GM18870 (cell line): ENCODE results near the gene TAF13.
"Not testable (repeated sequence)": the region's sequence is repeated elsewhere in the genome, so short reads cannot be mapped to it uniquely, and the experiment has no call there.

Experiments
- ATAC-seq: cut with Tn5 transposase; IDR thresholded peaks from one replicate; pipeline ENCODE4 v1.9.1; 2021; ENCODE audit warnings: moderate library complexity; ENCODE audit not compliant: unreplicated experiment

Gene TAF13

DNA sequence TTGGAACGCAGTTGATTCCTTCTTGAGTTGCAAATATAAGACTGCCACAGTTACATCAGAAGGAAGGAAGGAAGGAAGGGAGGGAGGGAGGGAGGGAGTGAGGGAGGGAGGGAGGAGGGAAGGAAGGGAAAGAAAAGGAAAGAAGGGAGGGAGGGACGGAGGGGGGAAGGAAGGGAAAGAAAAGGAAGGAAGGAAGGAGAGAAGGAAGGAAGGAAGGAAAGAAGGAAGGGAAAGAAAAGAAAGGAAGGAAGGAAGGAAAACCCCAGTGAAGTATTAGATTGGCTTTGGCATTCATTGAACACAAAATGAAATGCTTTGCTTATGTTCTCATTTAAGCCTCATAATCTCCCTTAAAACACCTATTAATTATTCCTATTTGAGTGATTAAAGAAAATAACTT lies 27.5 kb downstream of the TAF13 start:
- ATAC-seq, result no peak

DNA sequence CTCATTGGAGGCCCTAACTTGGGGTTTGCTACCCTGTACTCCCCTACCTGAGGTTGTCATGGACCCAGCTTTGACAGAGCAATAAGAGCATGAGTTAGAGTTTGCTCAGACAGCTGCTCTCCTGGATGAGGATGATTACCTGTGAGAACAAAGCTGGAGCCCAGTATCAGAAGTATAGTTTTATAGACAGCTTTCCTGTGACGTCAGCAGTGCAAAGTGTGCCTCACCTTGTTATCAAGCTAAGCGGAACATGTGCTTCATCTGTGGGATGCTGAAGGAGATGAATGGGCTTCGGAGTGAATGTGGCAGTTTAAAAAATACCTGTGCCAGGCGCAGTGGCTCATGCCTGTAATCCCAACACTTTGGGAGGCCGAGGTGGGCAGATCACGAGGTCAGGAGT lies 28.5 kb downstream of the TAF13 start:
- no peak for ATAC-seq

DNA sequence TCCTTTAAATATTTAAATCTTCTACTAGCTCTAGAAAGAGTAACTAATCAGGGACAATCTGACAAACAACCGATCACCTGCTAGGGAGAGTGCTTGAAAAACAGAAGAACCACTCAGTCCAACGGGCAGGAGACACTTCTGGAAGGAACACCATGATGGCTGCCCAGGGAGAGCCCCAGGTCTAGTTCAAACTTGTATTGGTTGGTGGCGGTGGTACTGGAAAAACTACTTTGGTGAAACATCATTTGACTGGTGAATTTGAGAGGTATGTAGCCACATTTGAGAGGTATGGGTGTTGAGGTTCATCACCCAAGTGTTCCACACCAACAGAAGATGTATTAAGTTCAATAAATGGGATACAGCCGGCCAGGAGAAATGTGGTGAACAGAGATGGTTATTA lies 29.1 kb downstream of the TAF13 start:
- ATAC-seq, result no peak

DNA sequence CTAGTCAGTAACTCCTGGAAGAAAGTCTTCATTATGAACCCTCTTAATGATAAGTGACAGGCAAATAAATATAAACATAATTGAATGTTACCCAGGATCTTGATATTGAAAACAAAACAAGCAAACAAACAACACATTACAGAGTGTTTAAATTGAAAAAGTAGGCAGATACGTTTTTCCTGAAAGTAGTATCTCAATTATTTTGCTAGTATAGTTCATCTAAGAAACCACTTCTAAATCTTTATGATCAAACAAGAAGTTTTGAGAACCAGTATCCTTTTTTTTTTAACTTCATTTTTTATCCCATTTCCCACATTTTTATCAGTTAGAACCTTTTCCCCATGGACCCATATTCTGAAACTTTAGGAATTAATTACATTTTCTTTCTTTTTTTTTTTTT lies 30.2 kb downstream of the TAF13 start:
- ATAC-seq, result no peak

DNA sequence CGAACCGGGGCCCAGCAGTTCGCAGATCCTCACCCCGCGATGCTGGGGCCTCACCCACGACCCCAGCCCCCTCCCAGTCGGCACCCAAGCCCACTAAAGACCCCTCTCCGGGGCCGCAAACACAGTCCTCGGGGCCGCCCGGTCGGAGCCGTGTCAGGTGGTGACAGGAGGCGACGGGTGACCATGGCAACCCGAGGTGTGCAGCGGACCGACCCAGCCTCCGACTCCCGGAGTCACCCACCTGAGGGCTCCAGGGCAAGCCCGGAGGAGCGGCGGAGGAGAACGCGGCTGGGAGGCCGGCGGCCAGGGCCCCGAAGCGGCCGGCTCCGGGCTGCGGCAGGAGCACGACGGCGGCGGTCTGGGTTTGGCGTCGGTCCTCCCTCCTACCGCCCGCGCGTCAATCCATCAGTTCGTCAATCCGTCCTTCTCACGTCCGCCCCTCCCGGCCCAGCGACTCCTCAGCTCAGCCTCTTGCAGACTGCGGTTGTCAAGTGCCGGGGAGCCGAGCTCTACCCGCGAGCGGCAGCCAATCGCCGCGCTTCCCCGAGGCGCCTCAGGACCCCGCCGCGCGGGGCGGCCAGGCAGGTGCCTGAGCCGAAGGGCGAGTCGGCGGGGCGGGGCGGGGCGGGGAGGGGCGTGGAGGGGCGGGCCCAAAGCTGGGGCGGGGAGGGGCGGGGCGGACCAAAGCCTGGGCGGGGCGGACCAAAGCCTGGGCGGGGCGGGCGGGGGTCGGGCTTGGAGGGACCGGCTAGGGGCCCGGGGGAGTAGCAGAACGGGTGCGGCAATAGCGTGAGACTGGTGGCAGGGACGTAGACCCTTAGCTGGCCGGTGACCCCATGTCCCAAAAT lies 34.0 kb downstream of the TAF13 start, which contains the start of gene WDR47:
Gene WDR47 (minus strand): TSS at position 482 of the 848 bp plus-strand sequence. CDS start 18,590 bp downstream, outside the sequence.
- ATAC-seq, result peak; percentile 87

DNA sequence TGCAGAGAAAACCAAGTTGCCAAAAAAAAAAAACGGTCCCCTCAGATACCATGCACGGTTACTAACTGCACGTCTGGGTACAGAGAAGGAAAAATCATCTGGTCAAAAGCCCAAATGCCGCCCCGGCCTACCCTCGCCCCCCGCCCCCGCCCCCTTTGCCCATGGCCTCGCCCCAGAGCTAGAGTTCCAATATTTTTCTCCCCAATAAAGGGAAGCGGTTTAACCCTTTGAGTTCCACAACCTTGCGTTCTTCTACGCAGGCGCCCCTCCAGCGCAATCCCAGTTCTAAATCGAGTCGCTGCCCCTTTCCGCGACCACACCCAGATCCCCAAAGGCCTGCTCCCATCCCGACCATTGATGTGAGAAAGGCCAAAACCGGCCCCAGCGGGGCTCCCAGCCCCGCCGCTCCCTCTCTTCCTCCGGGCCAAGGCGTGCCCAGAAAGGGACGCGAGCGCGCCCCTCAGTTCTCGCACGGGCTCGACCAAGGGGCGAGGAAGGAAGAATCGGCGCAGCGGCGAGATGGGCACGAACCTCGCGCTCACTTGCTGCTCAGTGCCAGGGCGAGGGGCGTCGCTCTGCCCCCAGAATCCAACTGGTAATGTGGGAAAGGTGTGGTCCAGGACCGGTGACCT lies 34.7 kb downstream of the TAF13 start:
- ATAC-seq, result peak; percentile 22

DNA sequence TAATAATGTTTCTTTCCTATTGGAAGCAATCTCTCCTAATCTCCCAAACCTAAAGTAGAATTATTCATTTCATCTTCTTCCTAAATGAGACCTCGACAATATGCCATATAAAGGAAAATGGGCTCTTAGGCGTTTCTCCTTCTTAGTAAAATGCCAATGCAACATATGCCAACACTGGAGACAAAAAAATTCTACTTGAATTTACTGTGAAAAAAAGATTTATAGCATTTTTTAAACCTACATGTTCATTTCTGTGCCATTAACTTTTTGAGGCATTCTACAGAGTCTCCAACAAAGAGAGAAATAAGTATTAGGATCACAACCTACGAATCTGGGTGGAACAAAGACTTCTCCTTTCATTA lies 35.2 kb downstream of the TAF13 start:
- ATAC-seq, result no peak

DNA sequence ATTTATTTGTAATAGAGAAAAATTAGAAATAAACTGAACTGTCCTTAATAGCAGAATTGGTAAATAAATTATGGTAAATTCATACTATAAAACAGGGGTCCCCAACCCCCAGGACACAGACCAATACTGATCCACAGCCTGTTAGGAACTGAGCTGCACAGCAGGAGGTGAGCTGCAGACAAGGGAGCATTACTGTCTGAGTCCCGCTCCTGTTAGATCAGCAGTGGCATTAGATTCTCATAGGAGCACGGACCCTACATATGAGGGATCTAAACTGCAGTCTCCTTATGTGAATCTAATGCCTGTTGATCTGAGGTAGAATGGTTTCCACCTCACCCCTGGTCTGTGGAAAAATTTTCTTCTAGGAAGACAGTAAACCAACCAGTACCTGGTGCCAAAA lies 41.4 kb downstream of the TAF13 start:
- ATAC-seq, result no peak

DNA sequence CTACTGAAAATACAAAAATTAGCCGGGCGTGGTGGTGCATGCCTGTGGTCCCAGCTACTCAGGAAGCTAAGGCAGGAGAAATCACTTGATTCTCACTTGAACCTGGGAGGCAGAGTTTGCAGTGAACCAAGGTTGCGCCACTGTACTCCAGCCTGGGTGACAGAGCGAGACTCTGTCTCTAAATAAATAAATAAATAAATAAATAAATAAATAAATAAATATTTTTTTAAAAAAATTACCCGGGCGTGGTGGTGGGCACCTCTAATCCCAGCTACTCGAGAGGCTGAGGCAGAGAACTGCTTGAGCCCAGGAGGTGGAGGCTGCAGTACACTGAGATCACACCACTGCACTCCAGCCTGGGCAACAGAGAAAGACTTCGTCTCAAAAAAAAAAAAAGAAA lies 46.3 kb downstream of the TAF13 start:
- ATAC-seq, result not testable (repeated sequence)

DNA sequence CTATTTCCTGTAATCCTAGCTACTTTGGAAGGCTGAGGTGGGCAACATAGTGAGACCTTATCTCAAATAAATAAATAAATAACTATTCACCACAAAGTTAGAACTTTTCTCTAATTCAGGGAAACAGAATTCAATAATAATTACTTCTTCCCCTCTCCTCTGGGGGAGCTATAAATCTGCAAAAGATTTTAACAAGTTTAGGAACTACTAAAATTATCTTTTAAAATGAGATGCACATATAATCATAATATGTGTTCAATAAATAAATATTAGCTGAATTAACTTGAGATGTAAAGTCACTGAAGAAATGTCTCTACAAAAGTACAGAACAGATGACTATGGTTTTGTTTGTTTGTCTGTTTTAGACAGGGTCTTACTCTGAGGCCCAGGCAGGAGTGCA lies 48.0 kb downstream of the TAF13 start:
- no peak for ATAC-seq

DNA sequence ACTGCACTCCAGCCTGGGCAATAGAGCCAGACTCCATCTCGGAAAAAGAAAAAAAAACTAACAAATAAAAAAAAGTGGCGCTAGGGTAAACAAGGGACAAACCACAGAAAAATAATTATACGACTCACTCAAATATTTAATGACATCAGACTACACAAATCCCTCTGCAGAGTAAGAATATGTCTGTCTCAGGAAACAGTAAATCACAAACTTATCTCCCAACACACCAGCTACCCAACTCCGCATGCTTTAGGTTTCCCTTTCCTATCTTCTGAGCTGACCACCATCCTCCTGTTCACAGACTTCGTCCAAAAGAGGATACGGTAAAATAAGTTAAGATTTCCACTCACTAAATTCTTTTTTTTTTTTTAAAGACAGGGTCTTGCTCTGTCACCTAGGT lies 50.1 kb downstream of the TAF13 start:
- ATAC-seq, result no peak

DNA sequence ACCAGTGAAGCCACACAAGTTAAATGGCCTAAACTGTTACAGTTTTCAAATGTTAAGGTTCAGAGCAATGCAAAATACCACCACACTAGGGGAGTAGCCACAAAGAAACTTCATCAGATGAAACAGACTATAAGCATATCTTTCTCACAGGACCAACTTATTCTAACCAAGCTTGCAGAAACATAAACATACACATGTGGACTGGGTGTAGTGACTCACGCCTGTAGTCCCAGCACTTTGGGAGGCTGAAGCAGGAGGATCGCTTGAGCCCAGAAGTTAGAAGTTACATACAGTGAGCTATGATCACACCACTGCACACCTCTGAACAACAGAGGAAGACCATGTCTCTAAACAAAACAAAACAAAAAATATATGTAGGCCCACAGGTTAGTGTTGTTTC lies 51.2 kb downstream of the TAF13 start:
- no peak for ATAC-seq

DNA sequence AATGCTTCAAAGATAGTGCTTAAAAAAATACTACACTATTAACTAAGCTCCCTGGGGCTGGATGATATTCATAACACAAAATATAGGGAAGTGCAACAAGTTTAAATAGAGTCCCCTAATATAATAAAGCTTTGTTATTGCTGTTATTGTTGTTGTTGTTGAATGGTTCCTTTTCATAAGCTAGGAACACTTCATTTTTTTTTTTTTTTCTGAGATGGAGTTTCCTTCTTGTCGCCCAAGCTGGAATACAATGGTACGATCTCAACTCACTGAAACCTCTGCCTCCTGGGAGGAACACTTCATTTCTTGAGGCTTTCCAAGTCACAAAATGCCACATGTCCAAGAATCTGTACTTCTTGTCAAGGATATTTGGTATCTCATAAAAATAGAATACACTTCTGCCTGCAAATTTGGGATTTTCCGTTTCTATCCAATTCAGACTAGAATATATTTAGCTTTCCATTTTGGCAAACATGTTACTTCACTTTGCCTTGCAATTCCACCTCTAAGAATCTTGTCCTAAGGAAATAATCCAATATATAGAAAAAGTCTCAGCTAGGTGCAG lies 55.0 kb downstream of the TAF13 start:
- ATAC-seq, result no peak

DNA sequence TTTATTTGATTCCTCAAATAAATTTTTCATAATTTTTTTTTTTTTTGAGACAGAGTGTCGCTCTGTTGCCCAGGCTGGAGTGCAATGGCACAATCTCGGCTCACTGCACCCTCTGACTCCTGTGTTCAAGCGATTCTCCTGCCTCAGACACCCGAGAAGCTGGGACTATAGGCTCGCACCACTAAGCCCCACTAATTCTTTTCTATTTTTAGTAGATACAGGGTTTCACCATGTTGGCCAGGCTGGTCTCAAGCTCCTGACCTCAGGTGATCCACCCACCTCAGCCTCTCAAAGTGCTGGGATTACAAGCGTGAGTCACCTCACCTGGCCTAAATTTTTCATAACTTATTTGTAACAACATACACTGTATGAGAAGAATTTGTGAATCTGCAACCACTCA lies 58.1 kb downstream of the TAF13 start:
- not testable (repeated sequence) for ATAC-seq

DNA sequence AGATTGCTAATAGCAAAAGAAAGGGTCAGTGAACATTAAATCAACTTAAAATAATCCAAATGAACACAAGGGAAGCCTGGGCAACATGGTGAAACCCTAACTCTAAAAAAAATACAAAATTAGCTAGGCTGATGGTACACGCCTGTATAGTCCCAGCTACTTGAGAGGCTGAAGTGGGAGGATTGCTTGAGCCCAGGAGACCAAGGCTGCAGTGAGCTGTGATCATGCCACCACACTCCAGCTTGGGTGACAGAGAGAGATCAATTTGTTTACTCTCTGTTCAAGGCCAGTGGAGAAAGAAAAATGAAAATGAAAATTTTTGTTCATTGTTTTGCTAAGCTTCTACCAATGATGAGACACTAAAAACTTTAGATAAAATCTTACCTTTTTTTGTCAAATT lies 58.7 kb downstream of the TAF13 start:
- ATAC-seq, result no peak
